GM23248 (cell line): Measurements from ENCODE around the gene NDUFA5.

Experiments used
- EZH2 ChIP-seq: fragments of 200-600 bp; sonication (generic); IDR thresholded peaks from 2 replicates; pipeline ENCODE4 v1.6.1; 2018; ENCODE audit warnings: antibody characterized with exemption, mild to moderate bottlenecking; ENCODE audit not compliant: insufficient read depth, poor library complexity, severe bottlenecking
- EZH2phosphoT487 ChIP-seq: fragments of 200-600 bp; sonication (generic); IDR thresholded peaks from 2 replicates; pipeline ENCODE4 v1.6.1; 2018; ENCODE audit warnings: antibody characterized with exemption, moderate library complexity, mild to moderate bottlenecking, low read depth; ENCODE audit not compliant: insufficient read depth

DNA sequence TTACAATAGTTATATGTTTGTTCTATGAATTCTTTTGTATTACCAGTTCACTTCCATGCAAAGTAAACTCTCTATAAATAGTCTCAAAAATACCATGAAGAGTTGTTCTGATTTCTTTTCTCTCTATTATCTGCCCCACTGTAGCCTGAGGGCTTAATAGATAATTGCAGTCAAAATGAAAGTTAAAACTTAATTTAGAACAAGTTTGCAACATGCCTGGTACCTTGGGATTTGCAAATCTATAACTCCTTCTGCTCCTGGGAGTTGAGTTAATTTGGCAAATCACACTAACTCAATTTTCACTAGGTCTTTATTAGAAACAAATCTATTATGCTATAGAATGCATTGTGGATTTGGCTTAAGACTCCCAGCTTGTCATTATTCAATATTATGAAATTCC is 21.8 kb upstream of the NDUFA5 start:
- TF ChIP-seq EZH2 (no peak), EZH2phosphoT487 (no peak)
